PC-9 (cell line): ENCODE measurements around the gene TBC1D2.

Experiments used
- CTCF ChIP-seq: fragments of 200-600 bp; sonication (generic); conservative IDR thresholded peaks from 2 replicates; pipeline ENCODE4 v1.6.1; 2017; ENCODE audit warnings: mixed run types, antibody characterized with exemption, mild to moderate bottlenecking, moderate library complexity
- EZH2 ChIP-seq: fragments of 200-600 bp; sonication (generic); IDR thresholded peaks from 2 replicates; pipeline ENCODE4 v1.8.0; 2017; ENCODE audit warnings: antibody characterized with exemption, low read depth

- TF ChIP-seq CTCF (no peak), EZH2 (no peak)
These were observed 47.8 kb downstream of the TBC1D2 start for GRCh38 chr9:98207606-98208005.
